Measurements from ENCODE around the gene CCNA2.

Gene CCNA2

GRCh38 chr4:121823505-121824170 lies at the start of gene CCNA2:
TSS of gene CCNA2 (minus strand) at chr4:121823883. CDS start at chr4:121823628, 255 bp downstream.
- Histone ChIP-seq H3K4me2 (peak within 1 kb of the TSS; percentile 92), H3K4me1 (ENCODE audit: low read depth, poor library complexity, severe bottlenecking) (peaks cover 41% of the 10 kb centered on the region), H3K27me3 (ENCODE audit: insufficient read depth, low read depth) (no peaks in the 10 kb centered on the region), H3K4me3 (IDR thresholded peaks at IDR 0.05; ENCODE audit: insufficient read depth, low read depth, low read length) (no peak within 1 kb of the TSS), H3K27ac (peak within 1 kb of the TSS; percentile 75), H3K36me3 (ENCODE audit: insufficient read depth) (peaks cover 27% of the 10 kb centered on the region), H3K79me2 (ENCODE audit: insufficient read depth, low read depth) (peaks cover 47% of the 10 kb centered on the region), H3K9ac (peak within 1 kb of the TSS; percentile 74), H4K20me1 (ENCODE audit: insufficient read depth) (0 out of 2 replicates have a peak, but pooled peaks cover 8% of the 10 kb centered on the region), H2AFZ (ENCODE audit: low read depth) (peak within 1 kb of the TSS; percentile 62)
- no peak for TF ChIP-seq CTCF (conservative IDR thresholded peaks at IDR 0.05; ENCODE audit: low read depth, low read length)

GRCh38 chr4:121869841-121870822 lies 46.4 kb upstream of the CCNA2 start, which contains the start of gene BBS7:
TSS of gene BBS7 (minus strand) at chr4:121870474. CDS start at chr4:121870313, 161 bp downstream.
- Histone ChIP-seq H3K4me1 (ENCODE audit: low read depth, poor library complexity, severe bottlenecking) (peaks cover 52% of the 10 kb centered on the region), H2AFZ (ENCODE audit: low read depth) (peak within 1 kb of the TSS; percentile 87), H3K27ac (peak within 1 kb of the TSS; percentile 34; the same call in 1 of the 2 replicates), H3K4me2 (peak within 1 kb of the TSS; percentile 84), H3K27me3 (ENCODE audit: insufficient read depth, low read depth) (no peaks in the 10 kb centered on the region), H3K36me3 (ENCODE audit: insufficient read depth) (no peaks in the 10 kb centered on the region), H3K4me3 (IDR thresholded peaks at IDR 0.05; ENCODE audit: insufficient read depth, low read depth, low read length) (peak within 1 kb of the TSS; percentile 43), H4K20me1 (ENCODE audit: insufficient read depth) (no peaks in the 10 kb centered on the region), H3K9ac (peak within 1 kb of the TSS; percentile 56; the same call in 1 of the 2 replicates), H3K79me2 (ENCODE audit: insufficient read depth, low read depth) (no peaks in the 10 kb centered on the region)
- TF ChIP-seq CTCF (conservative IDR thresholded peaks at IDR 0.05; ENCODE audit: low read depth, low read length) = no peak

GRCh38 chr4:121863799-121864198 lies 40.1 kb upstream of the CCNA2 start:
- Histone ChIP-seq H3K27ac (no peak overlapping the region), H4K20me1 (ENCODE audit: insufficient read depth) (no peaks in the 10 kb centered on the region), H3K79me2 (ENCODE audit: insufficient read depth, low read depth) (no peaks in the 10 kb centered on the region), H2AFZ (ENCODE audit: low read depth) (no peak overlapping the region), H3K4me2 (no peak overlapping the region), H3K4me3 (IDR thresholded peaks at IDR 0.05; ENCODE audit: insufficient read depth, low read depth, low read length) (no peak overlapping the region), H3K36me3 (ENCODE audit: insufficient read depth) (peaks cover 8% of the 10 kb centered on the region), H3K4me1 (ENCODE audit: low read depth, poor library complexity, severe bottlenecking) (peaks cover 3% of the 10 kb centered on the region), H3K9ac (no peak overlapping the region), H3K27me3 (ENCODE audit: insufficient read depth, low read depth) (no peaks in the 10 kb centered on the region)
- TF ChIP-seq CTCF (conservative IDR thresholded peaks at IDR 0.05; ENCODE audit: low read depth, low read length) = no peak

GRCh38 chr4:121861426-121861825 lies 37.7 kb upstream of the CCNA2 start:
- TF ChIP-seq CTCF (conservative IDR thresholded peaks at IDR 0.05; ENCODE audit: low read depth, low read length) = no peak
- Histone ChIP-seq H3K36me3 (ENCODE audit: insufficient read depth) (peaks cover 8% of the 10 kb centered on the region), H4K20me1 (ENCODE audit: insufficient read depth) (no peaks in the 10 kb centered on the region), H3K27ac (no peak overlapping the region), H3K9ac (no peak overlapping the region), H3K4me2 (no peak overlapping the region), H2AFZ (ENCODE audit: low read depth) (no peak overlapping the region), H3K27me3 (ENCODE audit: insufficient read depth, low read depth) (no peaks in the 10 kb centered on the region), H3K4me3 (IDR thresholded peaks at IDR 0.05; ENCODE audit: insufficient read depth, low read depth, low read length) (no peak overlapping the region), H3K79me2 (ENCODE audit: insufficient read depth, low read depth) (no peaks in the 10 kb centered on the region), H3K4me1 (ENCODE audit: low read depth, poor library complexity, severe bottlenecking) (no peaks in the 10 kb centered on the region)
